ENCODE measurements around the gene HPGDS.
"Not testable (repeated sequence)": the region's sequence is repeated elsewhere in the genome, so short reads cannot be mapped to it uniquely, and the experiment has no call there.

- not testable (repeated sequence) for TF ChIP-seq ELK1 (IDR thresholded peaks at IDR 0.05; ENCODE audit: low read depth, low read length); FOXM1 (IDR thresholded peaks at IDR 0.05; ENCODE audit: low read depth, low read length); POLR2A (IDR thresholded peaks at IDR 0.05; ENCODE audit: low read depth, low read length); CHD2 (IDR thresholded peaks at IDR 0.05; ENCODE audit: borderline replicate concordance, low read depth, low read length); ZNF687 (IDR thresholded peaks at IDR 0.05); ATF3 (IDR thresholded peaks at IDR 0.05; ENCODE audit: borderline replicate concordance, extremely low read depth, low read depth, low read length); TCF7 (IDR thresholded peaks at IDR 0.05; ENCODE audit: borderline replicate concordance); MLLT1 (IDR thresholded peaks at IDR 0.05); POLR2AphosphoS2 (IDR thresholded peaks at IDR 0.05; ENCODE audit: low read depth, low read length)
- TF ChIP-seq, protein P1, sequence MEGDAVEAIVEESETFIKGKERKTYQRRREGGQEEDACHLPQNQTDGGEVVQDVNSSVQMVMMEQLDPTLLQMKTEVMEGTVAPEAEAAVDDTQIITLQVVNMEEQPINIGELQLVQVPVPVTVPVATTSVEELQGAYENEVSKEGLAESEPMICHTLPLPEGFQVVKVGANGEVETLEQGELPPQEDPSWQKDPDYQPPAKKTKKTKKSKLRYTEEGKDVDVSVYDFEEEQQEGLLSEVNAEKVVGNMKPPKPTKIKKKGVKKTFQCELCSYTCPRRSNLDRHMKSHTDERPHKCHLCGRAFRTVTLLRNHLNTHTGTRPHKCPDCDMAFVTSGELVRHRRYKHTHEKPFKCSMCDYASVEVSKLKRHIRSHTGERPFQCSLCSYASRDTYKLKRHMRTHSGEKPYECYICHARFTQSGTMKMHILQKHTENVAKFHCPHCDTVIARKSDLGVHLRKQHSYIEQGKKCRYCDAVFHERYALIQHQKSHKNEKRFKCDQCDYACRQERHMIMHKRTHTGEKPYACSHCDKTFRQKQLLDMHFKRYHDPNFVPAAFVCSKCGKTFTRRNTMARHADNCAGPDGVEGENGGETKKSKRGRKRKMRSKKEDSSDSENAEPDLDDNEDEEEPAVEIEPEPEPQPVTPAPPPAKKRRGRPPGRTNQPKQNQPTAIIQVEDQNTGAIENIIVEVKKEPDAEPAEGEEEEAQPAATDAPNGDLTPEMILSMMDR (IDR thresholded peaks at IDR 0.05 in 2 of 3, conservative IDR thresholded peaks at IDR 0.05 in 1 of 3; ENCODE audit: control insufficient read depth in 2 of 3, extremely low read depth in 1 of 3, insufficient read depth in 1 of 3, low read depth in 3 of 3, low read length in 3 of 3), result not testable (repeated sequence)
- TF ChIP-seq, protein P2, sequence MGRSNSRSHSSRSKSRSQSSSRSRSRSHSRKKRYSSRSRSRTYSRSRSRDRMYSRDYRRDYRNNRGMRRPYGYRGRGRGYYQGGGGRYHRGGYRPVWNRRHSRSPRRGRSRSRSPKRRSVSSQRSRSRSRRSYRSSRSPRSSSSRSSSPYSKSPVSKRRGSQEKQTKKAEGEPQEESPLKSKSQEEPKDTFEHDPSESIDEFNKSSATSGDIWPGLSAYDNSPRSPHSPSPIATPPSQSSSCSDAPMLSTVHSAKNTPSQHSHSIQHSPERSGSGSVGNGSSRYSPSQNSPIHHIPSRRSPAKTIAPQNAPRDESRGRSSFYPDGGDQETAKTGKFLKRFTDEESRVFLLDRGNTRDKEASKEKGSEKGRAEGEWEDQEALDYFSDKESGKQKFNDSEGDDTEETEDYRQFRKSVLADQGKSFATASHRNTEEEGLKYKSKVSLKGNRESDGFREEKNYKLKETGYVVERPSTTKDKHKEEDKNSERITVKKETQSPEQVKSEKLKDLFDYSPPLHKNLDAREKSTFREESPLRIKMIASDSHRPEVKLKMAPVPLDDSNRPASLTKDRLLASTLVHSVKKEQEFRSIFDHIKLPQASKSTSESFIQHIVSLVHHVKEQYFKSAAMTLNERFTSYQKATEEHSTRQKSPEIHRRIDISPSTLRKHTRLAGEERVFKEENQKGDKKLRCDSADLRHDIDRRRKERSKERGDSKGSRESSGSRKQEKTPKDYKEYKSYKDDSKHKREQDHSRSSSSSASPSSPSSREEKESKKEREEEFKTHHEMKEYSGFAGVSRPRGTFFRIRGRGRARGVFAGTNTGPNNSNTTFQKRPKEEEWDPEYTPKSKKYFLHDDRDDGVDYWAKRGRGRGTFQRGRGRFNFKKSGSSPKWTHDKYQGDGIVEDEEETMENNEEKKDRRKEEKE (IDR thresholded peaks at IDR 0.05), result not testable (repeated sequence)
Measured at GRCh38 chr4:94387965-94388364, 45.3 kb upstream of the HPGDS start.
